Daoy (cell line): ENCODE results near the gene EDARADD. TPM values are rescaled to one million over a fixed set of nuclear protein-coding genes. Genes with fewer than 3 reads are reported as not detected.
A peak's percentile ranks its signal among the peaks of the same experiment; 100 is the strongest.
"Not testable (repeated sequence)": the region's sequence is repeated elsewhere in the genome, so short reads cannot be mapped to it uniquely, and the experiment has no call there.

Source experiments
- DNase-seq: peaks from one replicate; pipeline ENCODE4 v3.0.0-alpha.2; 2015; ENCODE audit warnings: low read depth
- total RNA-seq: library from RNA; depleted of rRNA; stranded (reverse); fragments of >200 nt; shearing (Covaris generic); gene quantifications from 2 replicates; pipeline ENCODE4 v1.2.3, GENCODE V29; 2014; rRNA removed

EDARADD gene
- 2.7 and 6.0 TPM in 2 replicates for total RNA-seq

DNA sequence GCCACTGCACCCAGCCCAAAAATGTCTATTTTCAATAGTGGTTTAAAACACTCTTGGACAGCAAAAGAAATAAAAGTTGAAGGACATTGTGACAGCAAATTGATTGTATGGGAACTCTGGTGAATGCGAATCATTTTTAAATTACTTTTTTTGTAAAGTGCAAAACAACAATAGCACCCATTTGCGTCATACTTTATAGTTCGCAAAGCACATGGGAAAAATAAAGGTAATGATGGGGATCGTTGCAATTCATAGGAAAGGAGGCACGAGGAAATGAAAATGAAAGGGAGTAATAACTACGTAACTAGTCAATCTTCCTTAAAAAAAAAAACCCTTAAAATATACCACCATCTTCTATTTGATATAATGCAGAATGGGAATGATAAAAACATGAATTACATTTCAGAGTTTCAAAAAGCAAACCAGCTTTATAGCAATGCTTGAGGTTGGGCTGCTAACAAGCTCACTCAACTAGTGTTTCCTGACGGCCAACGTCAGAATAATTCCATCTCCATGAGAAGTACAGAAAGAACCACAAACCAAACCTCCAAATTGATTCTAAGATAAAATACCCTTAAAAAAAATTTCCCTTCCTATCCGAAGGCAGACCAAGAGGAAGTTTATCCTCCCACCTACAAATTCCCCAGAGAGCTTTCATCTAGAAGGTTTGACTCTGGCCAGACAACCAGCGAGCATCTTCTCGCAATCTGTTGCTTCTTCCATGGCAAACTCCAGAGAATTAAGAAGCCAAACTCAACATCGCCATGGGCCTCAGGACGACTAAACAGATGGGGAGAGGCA is at the start of gene EDARADD:
EDARADD (plus strand) TSS at position 606 of the 801 bp plus-strand sequence; CDS start at position 765, 159 bp downstream.
- DNase-seq = peak; percentile 78

DNA sequence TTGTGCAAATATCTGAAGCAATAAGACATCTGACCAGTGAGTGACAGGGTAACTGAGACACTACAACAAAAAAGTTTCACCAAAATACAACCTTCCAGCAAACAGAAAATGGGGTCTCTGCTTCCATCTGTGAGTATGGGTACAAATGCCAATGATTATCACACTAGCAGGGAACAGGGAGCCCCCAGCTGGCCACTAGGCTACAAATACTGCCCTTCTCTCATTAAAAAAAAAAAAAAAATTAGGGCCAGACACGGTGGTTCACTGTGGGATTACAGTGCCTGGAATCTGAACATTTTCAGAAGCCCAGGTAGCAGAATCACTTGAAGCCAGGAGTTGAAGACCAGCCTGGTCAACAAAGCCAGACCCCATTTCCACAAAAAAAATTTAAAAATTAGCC is 48.4 kb upstream of the EDARADD start:
- no peak for DNase-seq

DNA sequence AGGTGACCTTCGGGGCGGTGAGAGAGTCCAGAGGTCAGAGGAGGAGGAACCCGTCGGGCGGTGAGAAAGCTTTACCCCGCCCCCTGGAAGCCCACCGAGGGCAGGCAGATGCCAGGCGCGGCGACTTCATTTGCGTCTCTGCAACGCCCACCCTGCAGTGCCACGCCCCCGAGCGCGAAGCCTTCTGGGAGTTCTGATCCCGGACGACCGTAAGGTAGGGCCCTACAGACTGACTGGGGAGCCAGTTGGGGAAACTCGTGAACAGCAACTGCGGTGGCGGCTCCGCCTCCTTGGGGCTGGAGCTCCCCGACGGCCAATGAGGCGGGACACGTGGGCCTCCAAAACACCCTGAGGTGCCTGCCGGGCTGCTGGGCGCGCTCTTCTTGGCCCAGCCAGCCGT is 46.0 kb upstream of the EDARADD start:
- no peak for DNase-seq

DNA sequence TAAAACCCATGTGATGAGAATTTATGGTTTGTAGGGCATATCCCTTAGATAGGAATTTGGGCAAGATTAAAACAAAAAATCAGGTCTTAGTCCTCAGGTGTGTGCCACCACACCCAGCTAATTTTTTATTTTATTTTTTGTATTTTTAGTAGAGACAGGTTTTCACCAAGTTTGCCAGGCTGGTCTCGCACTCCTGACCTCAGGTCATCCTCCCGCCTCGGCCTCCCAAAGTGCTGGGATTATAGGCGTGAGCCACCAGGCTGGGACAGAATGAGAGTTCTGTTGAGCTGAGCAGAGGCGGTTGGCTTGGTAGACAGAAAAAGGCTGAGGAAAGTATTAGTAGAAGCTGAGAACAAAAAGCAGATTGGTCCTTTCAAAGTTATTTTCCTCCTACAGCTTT is 43.8 kb upstream of the EDARADD start:
- no peak for DNase-seq

DNA sequence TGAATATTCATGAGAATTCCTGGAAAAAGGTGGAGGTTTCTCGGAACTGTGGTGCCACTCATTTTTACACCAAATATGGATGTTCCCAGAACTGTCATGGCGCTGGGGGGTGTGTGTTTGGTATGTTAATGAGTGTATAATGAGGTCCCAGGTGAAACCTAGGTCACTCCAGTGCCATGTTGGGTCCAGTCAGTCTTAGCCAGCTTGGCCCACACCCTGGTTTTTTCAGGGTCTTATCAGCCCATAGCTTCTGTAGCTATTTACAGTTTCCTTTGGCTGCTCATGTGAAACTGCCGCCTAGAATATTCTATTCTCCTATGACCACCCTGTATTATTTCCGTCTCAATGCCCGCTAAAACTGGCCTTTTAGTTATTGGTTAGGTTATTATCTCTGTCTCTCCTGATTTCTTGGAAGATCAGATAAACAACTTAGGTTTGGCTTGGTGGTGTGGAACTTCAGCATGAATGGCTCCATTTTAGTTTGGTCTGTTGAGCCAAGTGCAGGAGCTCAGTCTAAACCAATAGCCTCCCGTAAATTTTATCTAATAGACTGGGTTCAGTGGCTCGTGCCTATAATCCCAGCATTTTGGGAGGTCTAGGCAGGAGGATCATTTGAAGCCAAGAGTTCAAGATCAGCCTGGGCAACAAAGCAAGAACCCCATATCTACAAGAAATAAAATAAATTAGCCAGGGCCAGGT is 42.1 kb upstream of the EDARADD start:
- DNase-seq = no peak

DNA sequence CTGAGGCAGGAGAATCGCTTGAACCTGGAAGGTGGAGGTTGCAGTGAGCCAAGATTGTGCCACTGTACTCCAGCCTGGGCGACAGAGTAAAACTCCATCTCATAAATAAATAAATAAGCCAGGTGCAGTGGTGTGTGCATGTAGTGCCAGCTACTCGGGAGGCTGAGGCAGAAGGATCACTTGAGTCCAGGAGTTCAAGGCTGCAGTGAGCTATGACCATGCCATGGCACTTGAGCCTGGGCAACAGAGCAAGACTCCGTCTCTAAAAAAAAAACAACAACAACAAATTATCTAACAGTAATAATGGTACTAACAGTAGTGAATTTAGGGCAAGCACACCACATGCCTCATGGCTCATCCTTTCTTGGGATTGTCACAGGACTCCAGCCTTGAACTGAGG is 41.3 kb upstream of the EDARADD start:
- DNase-seq = not testable (repeated sequence)

DNA sequence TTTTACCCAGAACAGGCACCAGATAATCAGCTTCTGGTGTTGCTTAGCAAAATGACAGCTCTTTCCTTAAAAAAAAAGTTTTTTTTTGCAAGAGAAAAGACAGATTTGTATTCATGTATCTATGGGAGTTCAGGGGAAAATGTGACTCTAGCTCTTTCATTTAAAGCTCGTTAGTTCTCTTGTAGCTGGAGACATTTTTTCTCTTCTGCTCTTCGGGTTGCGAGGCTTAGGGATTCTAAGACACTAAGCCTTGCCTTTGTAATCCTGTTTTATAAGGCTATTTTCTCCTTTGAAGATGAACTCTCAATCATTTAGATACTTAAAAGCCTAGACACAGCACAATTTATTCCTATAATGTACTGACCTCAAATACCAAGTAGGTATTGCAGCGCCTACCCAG is 40.3 kb upstream of the EDARADD start:
- DNase-seq = no peak

DNA sequence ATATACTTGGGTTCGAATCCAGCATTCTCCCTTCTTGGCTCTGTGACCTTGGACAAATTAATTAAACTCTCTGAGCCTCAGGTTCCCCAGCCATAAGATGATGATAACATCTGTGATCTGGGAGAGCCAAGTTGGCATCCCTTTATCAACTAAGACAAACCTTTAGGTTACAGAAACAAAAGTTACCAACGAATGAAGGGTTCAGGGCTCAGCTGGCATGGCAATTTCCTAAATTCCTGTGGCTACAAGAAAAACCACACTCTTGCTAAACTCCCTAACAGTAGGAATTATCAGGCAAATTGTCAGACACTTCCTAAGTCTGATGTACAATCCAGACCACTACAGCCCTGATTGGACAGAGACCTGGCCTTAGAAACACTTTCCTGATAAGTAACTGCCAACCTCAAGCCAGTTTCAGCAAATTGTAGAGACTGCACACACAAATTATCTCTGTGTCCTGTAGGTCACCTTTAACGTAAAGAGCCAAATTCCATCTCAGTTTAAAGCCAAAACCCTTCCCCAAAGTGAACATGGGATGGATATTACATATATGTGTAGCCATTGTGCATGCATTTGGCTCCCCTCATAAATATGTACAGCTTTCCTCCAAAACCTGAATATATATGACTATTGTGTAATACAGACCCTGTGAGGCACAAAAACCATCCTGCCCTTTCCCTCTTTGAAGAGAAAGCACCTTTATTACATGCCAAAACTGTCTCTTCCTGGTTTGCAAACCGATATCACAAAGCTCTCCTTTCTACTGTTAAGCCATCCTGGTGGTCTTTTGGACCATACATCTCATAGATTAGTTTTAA is 39.5 kb upstream of the EDARADD start:
- DNase-seq = peak; percentile 53

DNA sequence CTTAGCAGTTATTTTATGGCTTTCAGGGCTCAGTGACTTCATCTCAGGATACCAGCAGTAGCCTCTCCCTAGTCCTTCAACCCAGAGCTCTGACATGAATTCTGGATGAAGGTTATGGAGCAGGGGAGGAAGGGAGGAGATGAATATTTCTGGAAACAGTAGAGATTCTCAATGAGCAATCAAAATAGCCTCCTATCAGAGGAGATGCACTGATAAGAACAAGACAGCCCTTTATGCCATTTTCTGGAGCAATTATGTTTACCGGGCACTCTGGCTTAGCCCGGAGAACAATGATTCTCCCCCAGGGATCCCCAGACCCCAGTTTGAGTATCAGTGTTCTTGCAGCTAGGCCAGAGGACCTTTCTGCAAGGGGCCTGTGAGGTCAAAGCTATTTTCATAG is 37.9 kb upstream of the EDARADD start:
- no peak for DNase-seq

DNA sequence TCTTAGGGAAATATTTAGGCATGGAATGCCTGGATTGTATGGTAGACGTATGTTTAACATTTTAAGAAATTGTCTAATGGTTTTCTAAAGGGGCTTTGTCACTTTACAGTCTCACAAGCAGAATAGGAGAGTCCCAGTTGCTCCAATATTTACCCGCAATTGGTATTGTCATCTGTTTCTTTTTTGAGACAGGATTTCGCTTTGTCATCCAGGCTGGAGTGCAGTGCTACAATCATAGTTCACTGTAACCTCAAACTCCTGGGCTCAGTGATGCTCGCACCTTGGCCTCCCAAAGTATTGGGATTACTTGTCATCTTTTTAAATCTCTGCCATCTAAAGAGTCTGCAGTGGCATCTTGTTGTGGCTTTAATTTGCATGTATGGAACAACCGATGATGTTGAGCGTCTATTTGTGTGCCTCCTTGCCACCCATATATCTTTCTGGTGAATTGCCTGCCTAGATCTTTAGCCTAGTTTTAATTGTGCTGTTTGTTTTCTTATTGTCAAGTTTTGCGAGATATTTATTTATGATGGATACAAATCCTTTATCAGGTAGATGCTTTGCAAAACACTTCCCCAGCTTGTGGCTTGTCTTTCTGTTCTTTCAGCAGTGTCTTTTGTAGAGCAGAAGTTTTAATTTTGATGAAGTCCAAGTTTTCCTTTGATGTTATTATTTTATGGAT is 32.0 kb upstream of the EDARADD start:
- DNase-seq = no peak

DNA sequence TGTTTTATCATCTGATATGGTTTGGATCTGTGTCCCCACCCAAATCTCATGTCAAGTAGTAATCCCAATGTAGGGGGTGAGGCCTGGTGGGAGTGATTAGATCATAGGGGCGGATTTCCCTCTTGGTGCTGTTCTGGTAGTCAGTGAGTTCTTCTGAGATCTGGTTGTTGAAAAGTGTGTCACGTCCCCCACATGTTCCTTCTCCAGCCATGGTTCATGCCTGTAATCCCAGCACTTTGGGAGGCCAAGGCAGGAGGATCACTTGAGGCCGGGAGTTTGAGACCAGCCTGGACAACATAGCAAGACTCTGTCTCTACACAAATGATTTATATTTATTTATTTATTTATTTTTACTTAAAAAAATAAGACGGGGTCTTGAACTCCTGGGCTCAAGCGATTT is 30.8 kb upstream of the EDARADD start:
- DNase-seq = no peak

DNA sequence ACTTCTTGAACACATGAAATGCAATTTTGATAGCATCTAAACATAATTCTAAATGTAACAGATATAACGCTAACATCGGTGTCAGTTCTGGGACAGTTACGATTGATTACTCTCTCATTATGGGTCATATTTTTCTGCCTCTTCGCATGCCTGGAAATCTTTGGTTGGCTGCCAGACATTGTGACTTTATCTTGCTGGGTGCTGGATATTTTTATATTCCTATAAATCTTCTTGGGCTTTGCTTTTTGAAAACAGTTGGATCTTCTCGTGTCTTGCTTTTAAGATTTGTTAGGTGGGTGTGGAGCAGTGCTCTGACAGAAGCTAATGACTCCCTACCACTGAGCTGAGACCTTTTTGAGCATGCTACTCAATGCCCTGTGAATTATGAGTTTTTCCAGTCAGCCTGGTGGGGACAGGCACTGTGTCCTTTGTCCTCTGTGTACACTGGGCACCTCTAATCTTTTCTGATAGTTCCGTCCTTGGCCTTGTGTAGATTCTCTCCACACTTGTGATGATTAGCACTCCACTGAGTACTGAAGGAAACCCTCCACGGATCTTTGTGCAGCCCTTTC is 28.0 kb upstream of the EDARADD start:
- DNase-seq = no peak

DNA sequence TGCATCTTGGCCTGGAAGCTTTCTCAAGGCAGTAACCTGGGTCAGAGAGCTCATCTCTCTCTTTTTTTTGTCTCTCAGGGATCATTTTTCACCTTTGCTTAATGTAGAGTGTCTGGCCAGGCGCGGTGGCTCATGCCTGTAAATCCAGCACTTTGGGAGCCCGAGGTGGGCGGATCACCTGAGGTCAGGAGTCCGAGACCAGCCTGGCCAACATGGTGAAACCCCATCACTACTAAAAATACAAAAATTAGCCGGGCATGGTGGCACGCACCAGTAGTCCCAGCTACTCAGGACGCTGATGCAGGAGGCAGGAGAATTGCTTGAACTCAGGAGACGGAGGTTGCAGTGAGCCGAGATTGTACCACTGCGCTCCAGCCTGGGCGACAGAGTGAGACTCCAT is 27.4 kb upstream of the EDARADD start:
- DNase-seq = not testable (repeated sequence)

DNA sequence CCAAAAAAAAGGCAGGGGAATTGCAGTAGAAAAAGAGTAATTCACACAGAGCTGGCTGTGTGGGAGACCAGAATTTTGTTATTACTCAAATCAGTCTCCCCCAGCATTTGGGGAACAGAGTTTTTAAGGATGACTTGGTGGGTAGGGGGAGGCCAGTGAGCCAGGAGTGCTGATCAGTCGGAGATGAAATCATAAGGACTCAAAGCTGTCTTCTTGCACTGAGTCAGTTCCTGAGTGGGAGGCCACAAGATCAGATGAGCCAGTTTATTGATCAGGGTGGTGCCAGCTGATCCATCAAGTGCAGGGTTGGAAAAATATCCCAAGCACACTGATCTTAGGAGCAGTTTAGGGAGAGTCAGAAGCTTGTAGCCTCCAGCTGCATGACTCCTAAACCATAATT is 23.7 kb upstream of the EDARADD start:
- DNase-seq = no peak

DNA sequence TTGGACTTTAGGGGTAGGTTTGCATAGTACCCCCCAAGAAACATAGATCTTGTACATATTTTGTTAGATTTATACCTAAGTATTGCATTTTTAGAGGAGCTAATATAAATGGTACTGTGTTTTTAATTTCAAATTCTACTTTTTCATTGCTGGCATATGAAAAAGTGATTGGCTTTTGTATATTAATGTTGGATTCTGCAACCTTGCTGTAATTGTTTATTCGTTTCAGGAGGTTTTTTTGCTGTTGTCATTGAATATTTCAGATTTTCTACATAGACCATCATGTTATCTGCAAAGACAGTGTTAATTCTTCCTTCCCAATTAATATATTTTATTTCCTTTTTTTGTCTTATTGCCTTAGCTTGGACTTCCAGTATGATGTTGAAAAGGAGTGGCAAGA is 23.0 kb upstream of the EDARADD start:
- no peak for DNase-seq

DNA sequence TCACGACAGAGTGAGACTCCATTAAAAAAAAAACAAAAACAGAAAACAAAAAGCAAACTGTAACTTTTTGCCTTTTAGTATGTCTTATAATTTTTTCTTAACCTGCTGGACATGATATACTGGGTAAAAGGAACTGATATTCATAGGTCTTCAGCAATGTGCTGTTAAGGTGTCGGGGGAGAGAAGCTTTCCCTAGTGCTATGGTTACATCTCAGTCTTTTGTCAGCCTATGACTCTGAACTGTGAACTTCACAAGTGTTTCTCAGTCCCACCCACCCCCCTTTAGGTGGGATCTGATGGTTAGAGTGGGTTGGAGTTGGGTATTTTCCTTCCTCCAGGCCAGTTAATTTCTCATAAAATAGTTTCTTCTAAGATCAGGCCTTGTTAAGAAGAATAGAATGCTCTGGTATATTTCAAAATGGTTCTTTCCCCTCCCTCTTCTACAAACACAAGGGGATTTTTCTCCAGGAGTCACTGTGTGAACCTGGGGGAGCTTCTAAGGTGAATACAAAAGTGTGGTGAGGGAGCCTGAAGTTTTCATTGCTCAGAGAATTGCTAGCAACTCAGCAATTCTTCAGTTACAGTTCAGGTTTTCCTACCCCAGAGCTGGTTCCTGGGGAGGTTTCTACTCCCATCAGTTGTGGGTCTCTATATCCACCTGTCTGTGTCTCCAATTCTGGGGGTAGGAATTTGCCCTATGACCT is 16.1 kb upstream of the EDARADD start:
- DNase-seq = no peak

DNA sequence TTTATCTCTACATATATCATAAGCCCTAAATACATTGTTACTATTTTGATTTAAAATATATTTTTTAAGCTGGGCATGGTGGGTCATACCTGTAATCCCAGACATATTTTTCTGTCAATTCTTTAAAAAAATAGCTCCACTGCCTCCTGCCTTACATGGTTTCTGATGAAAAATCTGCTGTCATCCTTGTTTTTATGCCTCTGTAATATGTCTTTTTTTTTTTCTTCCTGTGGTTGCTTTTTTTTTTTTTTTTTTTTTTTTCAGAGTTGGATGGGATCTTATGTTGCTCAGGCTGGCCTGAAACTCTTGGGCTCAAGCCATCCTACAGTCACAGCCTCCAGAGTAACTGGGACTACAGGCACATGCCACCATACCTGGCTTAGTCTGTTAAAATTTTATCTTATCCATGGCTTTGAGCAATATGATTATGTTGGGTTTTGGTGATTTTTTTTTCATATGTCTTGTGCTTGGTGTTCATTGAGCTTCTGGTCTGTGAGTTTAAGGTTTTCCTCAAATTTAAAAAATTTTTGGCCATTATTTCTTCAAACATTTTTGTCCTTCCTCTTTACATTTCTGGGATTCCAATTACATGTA is 12.4 kb upstream of the EDARADD start:
- DNase-seq = no peak

DNA sequence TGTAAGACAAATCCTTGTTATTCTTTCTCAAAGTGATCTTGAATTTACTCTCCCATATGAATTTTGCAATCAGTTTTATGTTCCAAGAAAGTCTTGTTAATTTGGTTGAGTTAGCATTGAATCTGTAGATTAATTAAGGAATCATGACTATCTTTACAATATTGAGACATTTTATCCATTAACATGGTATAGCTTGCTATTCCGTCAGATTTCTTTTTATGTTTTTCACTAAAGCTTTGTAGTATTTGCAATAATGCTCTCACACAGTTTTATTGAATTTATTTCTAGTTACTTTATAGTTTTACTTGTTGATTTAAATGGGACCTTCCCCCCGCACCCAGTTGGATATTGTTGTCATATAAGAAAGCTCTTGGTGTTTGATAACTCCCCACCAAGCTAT is 5.8 kb upstream of the EDARADD start:
- DNase-seq = no peak

DNA sequence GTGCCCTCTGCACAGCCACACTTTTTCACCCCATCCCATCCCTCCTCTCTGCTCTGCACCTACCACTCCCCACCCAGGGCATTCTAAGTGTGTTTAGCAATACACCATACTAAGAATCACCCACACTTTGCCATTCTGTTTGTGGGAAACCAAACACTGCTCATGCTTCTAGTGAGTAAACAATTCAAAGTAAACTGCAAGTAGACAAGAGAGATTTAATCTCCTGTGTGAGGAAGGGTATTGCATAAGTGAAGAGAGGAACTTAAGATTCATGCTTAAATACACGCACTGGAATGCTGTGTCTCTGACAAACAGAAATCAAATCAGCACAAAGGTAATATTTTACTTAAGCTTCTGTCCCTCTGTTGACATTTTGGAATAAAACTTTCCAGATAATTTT is 4.8 kb upstream of the EDARADD start:
- no peak for DNase-seq

DNA sequence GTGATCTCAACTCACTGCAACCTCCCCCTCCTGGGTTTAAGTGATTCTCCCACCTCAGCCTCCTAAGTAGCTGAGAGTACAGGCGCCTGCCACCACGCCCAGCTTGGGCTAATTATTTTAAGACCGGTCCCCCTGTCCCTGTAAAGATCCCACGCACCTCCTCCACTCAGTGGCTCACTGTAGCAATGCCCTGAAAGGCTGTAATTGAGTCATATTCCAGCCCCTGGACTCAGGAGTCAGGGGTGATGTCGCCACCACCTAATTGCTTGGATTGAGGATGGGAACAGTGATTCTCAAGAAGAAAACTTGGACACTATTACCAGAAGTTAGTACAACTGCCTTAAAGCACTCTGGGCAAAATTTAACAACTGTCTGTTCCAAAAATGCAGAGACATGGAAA is 3.1 kb upstream of the EDARADD start:
- no peak for DNase-seq

DNA sequence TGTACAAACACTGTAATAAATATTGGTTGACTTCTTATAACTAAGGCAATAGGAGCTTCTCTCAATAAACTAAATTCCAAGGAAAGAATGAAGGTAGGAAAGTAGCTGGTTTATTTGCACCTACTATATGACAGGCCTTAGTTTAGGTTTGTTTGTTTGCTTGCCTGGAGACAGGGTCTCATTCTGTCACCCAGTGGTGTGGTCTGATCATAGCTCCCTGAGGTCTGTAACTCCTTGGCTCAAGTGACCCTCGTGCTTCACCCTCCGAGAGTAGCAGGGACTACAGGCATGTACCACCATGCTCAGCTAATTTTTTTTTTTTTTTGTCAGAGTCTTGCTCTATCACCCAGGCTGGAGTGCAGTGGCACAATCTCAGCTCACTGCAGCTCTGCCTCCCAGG is 1.9 kb upstream of the EDARADD start:
- DNase-seq = no peak
